ENCODE measurements around the gene CD320. TPM values are rescaled to one million over a fixed set of nuclear protein-coding genes. Genes with fewer than 3 reads are reported as not detected.
"Not testable (repeated sequence)": the region's sequence is repeated elsewhere in the genome, so short reads cannot be mapped to it uniquely, and the experiment has no call there.

CD320 gene
- total RNA-seq, 1 donor from 2014 or later: 24.4 TPM

GRCh38 chr19:8310342-8311055 is 2.3 kb upstream of the CD320 start:
- DNase-seq (ENCODE audit: low read depth in 2 of 2): no peak

- DNase-seq (ENCODE audit: low read depth in 2 of 2): no peak
Observed at GRCh38 chr19:8308891-8309291, 733 bp upstream of the CD320 start.

GRCh38 chr19:8307400-8307964 is 676 bp downstream of the CD320 start:
- no peak for DNase-seq (ENCODE audit: low read depth in 2 of 2)

GRCh38 chr19:8306235-8307054 is 1.7 kb downstream of the CD320 start:
- DNase-seq (ENCODE audit: low read depth in 2 of 2): no peak

- DNase-seq (ENCODE audit: low read depth in 2 of 2): no peak
Observed at GRCh38 chr19:8305798-8306197, 2.4 kb downstream of the CD320 start.

- DNase-seq (ENCODE audit: low read depth in 2 of 2): no peak
Observed at GRCh38 chr19:8304841-8305621, 3.1 kb downstream of the CD320 start.

- DNase-seq (ENCODE audit: low read depth in 2 of 2): no peak
Observed at GRCh38 chr19:8302734-8303133, 5.4 kb downstream of the CD320 start.

GRCh38 chr19:8302357-8302691 is 5.8 kb downstream of the CD320 start:
- DNase-seq (ENCODE audit: low read depth in 2 of 2): no peak

GRCh38 chr19:8291337-8291736 is 16.8 kb downstream of the CD320 start:
- DNase-seq (ENCODE audit: low read depth in 2 of 2): not testable (repeated sequence)

- not testable (repeated sequence) for DNase-seq (ENCODE audit: low read depth in 2 of 2)
Observed at GRCh38 chr19:8276508-8276907, 31.6 kb downstream of the CD320 start.

GRCh38 chr19:8269724-8270123 is 38.4 kb downstream of the CD320 start:
- no peak for DNase-seq (ENCODE audit: low read depth in 2 of 2)

GRCh38 chr19:8265872-8266271 is 42.3 kb downstream of the CD320 start:
- DNase-seq (ENCODE audit: low read depth in 2 of 2): no peak

- not testable (repeated sequence) for DNase-seq (ENCODE audit: low read depth in 2 of 2)
Observed at GRCh38 chr19:8264248-8264647, 43.9 kb downstream of the CD320 start.

GRCh38 chr19:8262431-8262830 is 45.7 kb downstream of the CD320 start:
- DNase-seq (ENCODE audit: low read depth in 2 of 2): no peak

- no peak for DNase-seq (ENCODE audit: low read depth in 2 of 2)
Observed at GRCh38 chr19:8261881-8262280, 46.3 kb downstream of the CD320 start.

GRCh38 chr19:8261347-8261746 is 46.8 kb downstream of the CD320 start:
- DNase-seq (ENCODE audit: low read depth in 2 of 2): no peak

GRCh38 chr19:8259922-8260247 is 48.3 kb downstream of the CD320 start:
- no peak for DNase-seq (ENCODE audit: low read depth in 2 of 2)

GRCh38 chr19:8259142-8259921 is 48.8 kb downstream of the CD320 start:
- DNase-seq (ENCODE audit: low read depth in 2 of 2): no peak

GRCh38 chr19:8257052-8257443 is 51.1 kb downstream of the CD320 start:
- DNase-seq (ENCODE audit: low read depth in 2 of 2): no peak

GRCh38 chr19:8256276-8257051 is 51.7 kb downstream of the CD320 start:
- DNase-seq (ENCODE audit: low read depth in 2 of 2): no peak

Data from lung microvascular endothelial cell (primary cell).